A549 (cell line): ENCODE results near the gene NDUFA5. TPM values are rescaled to one million over a fixed set of nuclear protein-coding genes. Genes with fewer than 3 reads are reported as not detected.

ENCODE experiments used
- ATAC-seq, 2 experiments: fragments of 200-7000 bp in 1 of 2; fragments of >200 bp in 1 of 2; cut with Nextera tagmentation in 1 of 2; cut with Tn5 transposase in 1 of 2; 3 replicates each; pipeline versions ENCODE4 v1.8.0 to v1.9.1; 2018 to 2020; ENCODE audit warnings: mild to moderate bottlenecking in 1 of 2, moderate library complexity in 1 of 2
- CTCF ChIA-PET: fragments of 300-600 bp; sonication (Branson Sonifier 250); formaldehyde crosslinking; extraction: SDS; loops from one replicate; lab custom pipeline; 2021; ENCODE audit warnings: antibody characterized with exemption, inconsistent platforms; lab: Yijun Ruan, JAX
- POLR2A ChIA-PET: fragments of 350-600 bp; formaldehyde crosslinking; extraction: SDS; loops from one replicate; lab custom pipeline; 2021; ENCODE audit warnings: antibody characterized with exemption, inconsistent platforms; lab: Yijun Ruan, JAX
- DNase-seq, 2 experiments: peaks; one replicate each; pipeline versions ENCODE4 v3.0.0 to v3.0.0-alpha.2; 2011 to 2016; ENCODE audit warnings: low read depth in 1 of 2, low spot score in 1 of 2
- FAIRE-seq: peaks from 2 replicates; lab custom pipeline; 2011; peaks lifted over from hg19 to GRCh38; lab: Jason Lieb, UNC
- H3K27ac ChIP-seq, 2 experiments: fragments of >200 bp; sonication (Bioruptor Twin); formaldehyde crosslinking; 3 replicates each; pipeline ENCODE4 v1.5.1; 2016 to 2017
- H3K4me1 ChIP-seq: fragments of >200 bp; sonication (Bioruptor Twin); formaldehyde crosslinking; 3 replicates; pipeline ENCODE4 v1.6.1; 2016
- H3K4me2 ChIP-seq: fragments of >200 bp; sonication (Bioruptor Twin); formaldehyde crosslinking; 3 replicates; pipeline ENCODE4 v1.6.1; 2016
- H3K4me3 ChIP-seq: fragments of >200 bp; sonication (Bioruptor Twin); formaldehyde crosslinking; 3 replicates; pipeline ENCODE4 v1.5.1; 2016
- H3K9me3 ChIP-seq: fragments of >200 bp; sonication (Bioruptor Twin); formaldehyde crosslinking; 3 replicates; pipeline ENCODE4 v1.6.1; 2016
- ATOH8 ChIP-seq: fragments of 250-450 bp; sonication (Bioruptor Pico); IDR thresholded peaks from 2 replicates; pipeline ENCODE4 v1.5.0; 2020; ENCODE audit warnings: low read depth, mild to moderate bottlenecking, moderate library complexity
- BHLHE40 ChIP-seq: IDR thresholded peaks from 2 replicates; pipeline ENCODE4 v1.6.1; 2012; ENCODE audit warnings: low read depth, low read length, inconsistent platforms
- CBX2 ChIP-seq: fragments of 200-600 bp; sonication (generic); IDR thresholded peaks from 2 replicates; pipeline ENCODE4 v1.6.1; 2016; ENCODE audit warnings: low read depth, mild to moderate bottlenecking, borderline replicate concordance
- CBX8 ChIP-seq: fragments of 200-600 bp; sonication (generic); IDR thresholded peaks from 2 replicates; pipeline ENCODE4 v1.6.1; 2016
- E2F6 ChIP-seq: IDR thresholded peaks from 2 replicates; pipeline ENCODE4 v1.6.1; 2012; ENCODE audit warnings: low read depth, borderline replicate concordance
- EHF ChIP-seq: fragments of 250-450 bp; sonication (Bioruptor Pico); IDR thresholded peaks from 2 replicates; pipeline ENCODE4 v1.5.0; 2020; ENCODE audit warnings: mild to moderate bottlenecking
- EHMT2 ChIP-seq: fragments of 200-600 bp; sonication (generic); IDR thresholded peaks from 2 replicates; pipeline ENCODE4 v1.6.1; 2016; ENCODE audit warnings: antibody characterized with exemption, low read depth, mild to moderate bottlenecking, moderate library complexity
- ELK1 ChIP-seq: fragments of 150-350 bp; IDR thresholded peaks from 2 replicates; pipeline ENCODE4 v1.6.1; 2014; ENCODE audit warnings: low read depth, mild to moderate bottlenecking, low read length
- EP300 ChIP-seq, 2 experiments: fragments of >200 bp; sonication (Bioruptor Twin); formaldehyde crosslinking; IDR thresholded peaks; 2 replicates in 1 of 2; 3 replicates in 1 of 2; pipeline ENCODE4 v1.6.1; 2016 to 2017
- ESRRA ChIP-seq: fragments of 150-350 bp; IDR thresholded peaks from 2 replicates; pipeline ENCODE4 v1.6.1; 2014; ENCODE audit warnings: mild to moderate bottlenecking, low read length, borderline replicate concordance
- FOSL2 ChIP-seq, 2 experiments: fragments of 450-650 bp in 1 of 2; fragments of >200 bp in 1 of 2; sonication (Bioruptor Twin) in 1 of 2; formaldehyde crosslinking; IDR thresholded peaks; 2 replicates each; pipeline versions ENCODE4 v1.5.0 to v1.6.1; 2016 to 2020; ENCODE audit warnings: mild to moderate bottlenecking in 1 of 2, moderate library complexity in 1 of 2
- HDAC2 ChIP-seq: fragments of 200-600 bp; sonication (generic); IDR thresholded peaks from 2 replicates; pipeline ENCODE4 v1.6.1; 2016
- HEYL ChIP-seq: fragments of 250-450 bp; sonication (Bioruptor Pico); IDR thresholded peaks from 2 replicates; pipeline ENCODE4 v1.8.0; 2021; ENCODE audit warnings: mild to moderate bottlenecking, moderate library complexity
- HOXA7 ChIP-seq: fragments of 250-450 bp; sonication (Bioruptor Pico); IDR thresholded peaks from 2 replicates; pipeline ENCODE4 v1.5.0; 2020; ENCODE audit warnings: mild to moderate bottlenecking, moderate library complexity
- HOXB5 ChIP-seq: fragments of 250-450 bp; sonication (Bioruptor Pico); IDR thresholded peaks from 2 replicates; pipeline ENCODE4 v1.5.0; 2020; ENCODE audit warnings: mild to moderate bottlenecking, moderate library complexity
- JUNB ChIP-seq: fragments of >200 bp; sonication (Bioruptor Twin); formaldehyde crosslinking; IDR thresholded peaks from 2 replicates; pipeline ENCODE4 v1.6.1; 2016
- MAZ ChIP-seq: fragments of 150-350 bp; IDR thresholded peaks from 2 replicates; pipeline ENCODE4 v1.6.1; 2014; ENCODE audit warnings: antibody characterized with exemption, low read depth, low read length, borderline replicate concordance
- PHF8 ChIP-seq: fragments of 200-600 bp; sonication (generic); IDR thresholded peaks from 2 replicates; pipeline ENCODE4 v1.6.1; 2016; ENCODE audit warnings: low read depth, mild to moderate bottlenecking, antibody characterized with exemption, moderate library complexity, borderline replicate concordance
- POLR2A ChIP-seq: IDR thresholded peaks from 2 replicates; pipeline ENCODE4 v1.6.1; 2012; ENCODE audit warnings: mild to moderate bottlenecking, low read length
- RFX5 ChIP-seq: fragments of 450-650 bp; IDR thresholded peaks from 2 replicates; pipeline ENCODE4 v1.7.1; 2014; ENCODE audit warnings: antibody characterized with exemption, mild to moderate bottlenecking, moderate library complexity
- SREBF2 ChIP-seq: fragments of 450-650 bp; IDR thresholded peaks from 2 replicates; pipeline ENCODE4 v1.6.1; 2014; ENCODE audit warnings: mild to moderate bottlenecking, moderate library complexity
- TFCP2L1 ChIP-seq: fragments of 250-450 bp; sonication (Bioruptor Pico); IDR thresholded peaks from 2 replicates; pipeline ENCODE4 v1.5.0; 2021; ENCODE audit warnings: mild to moderate bottlenecking
- ZC3H11A ChIP-seq: fragments of 450-650 bp; IDR thresholded peaks from 2 replicates; pipeline ENCODE4 v1.6.1; 2014; ENCODE audit warnings: antibody characterized with exemption, mild to moderate bottlenecking
- WGBS: methylation state at CpG from one replicate; pipeline ENCODE4 v1.1.6; 2017; ENCODE audit errors: missing lambda C conversion rate; 5-methylcytosine and 5-hydroxymethylcytosine counted together
- polyA plus RNA-seq, 4 experiments: library from polyadenylated mRNA; depleted of rRNA in 3 of 4; stranded (reverse); fragments of >200 nt; fragmentation: RNase III in 1 of 4; extraction: RNeasy Plus Mini Kit Qiagen cat#74134 plus additional on column Dnase treatment in 1 of 4; gene quantifications; 2 replicates in 3 of 4; 3 replicates in 1 of 4; pipeline ENCODE4 v1.2.3, GENCODE V29; 2011 to 2017

NDUFA5 gene
- polyA plus RNA-seq, 2 of the 4 experiments (the other 2 are of a cell fraction): 58.8 to 64.8 TPM

- ChIA-PET CTCF (interaction anchor here (1.2 kb wide), 1 partner anchor 10 kb away, joined by 6 read pairs; no protein-coding TSS in a partner anchor), POLR2A (no interaction called here)
- no peaks in the 10 kb centered on the region for H3K9me3 ChIP-seq
- DNase-seq (no peak), FAIRE-seq (no peak), ATAC-seq (peak in 1 of 2 experiments; percentile 26; a peak in 1 of 6 replicates)
- no peak overlapping the region for H3K4me2 ChIP-seq
- TF ChIP-seq FOSL2 (IDR thresholded peaks at IDR 0.05) (no peak), FOSL2 (CRISPR knock-in tag; IDR thresholded peaks at IDR 0.05) (no peak), EHF (CRISPR knock-in tag) (no peak), ELK1 (no peak), JUNB (no peak), HEYL (no peak), HDAC2 (no peak)
- no peaks in the 10 kb centered on the region for H3K4me1 ChIP-seq
- no peak overlapping the region for H3K4me3 ChIP-seq
- H3K27ac ChIP-seq: no peak overlapping the region
- 50% methylated on average over 4 of the region's 4 CpGs for WGBS
Measured at GRCh38 chr7:123570390-123571182, 13.0 kb upstream of the NDUFA5 start.

GRCh38 chr7:123569352-123570010 is 11.9 kb upstream of the NDUFA5 start:
- DNase-seq: no peak
- no peak; a peak in 1 of 6 replicates for ATAC-seq
- ChIA-PET CTCF (interaction anchor here (1.2 kb wide), 1 partner anchor 11 kb away, joined by 6 read pairs; no protein-coding TSS in a partner anchor), POLR2A (no interaction called here)
- no peak for TF ChIP-seq TFCP2L1
- no peak for TF ChIP-seq EP300 (IDR thresholded peaks at IDR 0.05)
- TF ChIP-seq MAZ: no peak
- TF ChIP-seq E2F6: no peak
- no peak for TF ChIP-seq ZC3H11A
- no peak for TF ChIP-seq ESRRA
- TF ChIP-seq CBX2: no peak
- TF ChIP-seq ATOH8: no peak
- no peak for TF ChIP-seq EHMT2
- TF ChIP-seq PHF8: no peak
- TF ChIP-seq HOXB5 (CRISPR knock-in tag): no peak
- no peak for TF ChIP-seq CBX8
- TF ChIP-seq POLR2A: no peak
- no peak for TF ChIP-seq EHF (CRISPR knock-in tag)
- no peak for TF ChIP-seq BHLHE40
- no peak for TF ChIP-seq SREBF2
- no peak for TF ChIP-seq RFX5
- TF ChIP-seq HOXA7 (CRISPR knock-in tag): no peak
- Histone ChIP-seq H3K4me1 (no peaks in the 10 kb centered on the region), H3K4me3 (no peak overlapping the region), H3K9me3 (no peaks in the 10 kb centered on the region), H3K4me2 (no peak overlapping the region), H3K27ac (no peak overlapping the region)
- no peak for FAIRE-seq
- WGBS: 59% methylated on average over 2 of the region's 2 CpGs
